ENCODE measurements around the gene GPHB5. TPM values are rescaled to one million over a fixed set of nuclear protein-coding genes. Genes with fewer than 3 reads are reported as not detected.

GPHB5 gene
- total RNA-seq, 1 experiment from 2014 or later = not detected

DNA sequence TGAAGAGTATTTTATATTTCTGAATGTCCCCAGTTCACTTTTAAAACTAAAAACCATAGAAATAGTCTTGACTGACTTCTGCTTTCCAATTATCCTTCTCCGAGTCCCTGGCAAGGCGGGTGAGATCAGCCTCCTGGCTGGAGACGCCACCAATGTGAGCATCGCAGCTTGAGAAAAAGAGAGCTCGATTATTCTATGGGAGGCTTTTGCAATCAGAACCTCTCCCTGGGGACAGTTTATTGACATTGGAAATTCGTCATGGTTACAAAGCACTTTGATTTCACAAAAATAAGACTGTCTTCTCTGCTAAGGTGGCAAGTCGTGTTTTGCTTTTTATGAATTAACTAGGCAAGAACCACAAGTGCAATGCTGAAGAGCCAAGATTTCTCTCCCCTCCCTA, 23.6 kb upstream of the GPHB5 start:
- Histone ChIP-seq H3K27me3 (ENCODE audit: insufficient read depth, low read length) (no peaks in the 10 kb centered on the region), H3K4me3 (replicated peaks in 1 of 2; ENCODE audit: low read depth in 1 of 2, low read length in 2 of 2) (no peak overlapping the region), H4K20me1 (ENCODE audit: insufficient read depth) (no peaks in the 10 kb centered on the region), H3K4me1 (ENCODE audit: control insufficient read depth in 1 of 2, insufficient read depth in 2 of 2, low read length in 2 of 2) (no peaks in the 10 kb centered on the region), H3K9me2 (ENCODE audit: insufficient read depth) (no peaks in the 10 kb centered on the region), H3K36me3 (ENCODE audit: control insufficient read depth in 1 of 2, insufficient read depth in 2 of 2, low read length in 2 of 2) (no peaks in the 10 kb centered on the region), H3K79me2 (ENCODE audit: insufficient read depth, low read length) (no peaks in the 10 kb centered on the region), H3K9ac (ENCODE audit: low read length) (no peak overlapping the region), H3K27ac (ENCODE audit: low read depth, low read length) (no peak overlapping the region), H2AFZ (ENCODE audit: low read depth, low read length, poor library complexity, severe bottlenecking) (no peak overlapping the region), H3K9me3 (ENCODE audit: control insufficient read depth in 1 of 2, insufficient read depth in 1 of 2, low read depth in 1 of 2, low read length in 2 of 2) (no peaks in the 10 kb centered on the region), H3K4me2 (ENCODE audit: low read length) (no peak overlapping the region)
- no peak for TF ChIP-seq RAD21 (IDR thresholded peaks at IDR 0.05; ENCODE audit: low read depth)
- TF ChIP-seq, protein P1, sequence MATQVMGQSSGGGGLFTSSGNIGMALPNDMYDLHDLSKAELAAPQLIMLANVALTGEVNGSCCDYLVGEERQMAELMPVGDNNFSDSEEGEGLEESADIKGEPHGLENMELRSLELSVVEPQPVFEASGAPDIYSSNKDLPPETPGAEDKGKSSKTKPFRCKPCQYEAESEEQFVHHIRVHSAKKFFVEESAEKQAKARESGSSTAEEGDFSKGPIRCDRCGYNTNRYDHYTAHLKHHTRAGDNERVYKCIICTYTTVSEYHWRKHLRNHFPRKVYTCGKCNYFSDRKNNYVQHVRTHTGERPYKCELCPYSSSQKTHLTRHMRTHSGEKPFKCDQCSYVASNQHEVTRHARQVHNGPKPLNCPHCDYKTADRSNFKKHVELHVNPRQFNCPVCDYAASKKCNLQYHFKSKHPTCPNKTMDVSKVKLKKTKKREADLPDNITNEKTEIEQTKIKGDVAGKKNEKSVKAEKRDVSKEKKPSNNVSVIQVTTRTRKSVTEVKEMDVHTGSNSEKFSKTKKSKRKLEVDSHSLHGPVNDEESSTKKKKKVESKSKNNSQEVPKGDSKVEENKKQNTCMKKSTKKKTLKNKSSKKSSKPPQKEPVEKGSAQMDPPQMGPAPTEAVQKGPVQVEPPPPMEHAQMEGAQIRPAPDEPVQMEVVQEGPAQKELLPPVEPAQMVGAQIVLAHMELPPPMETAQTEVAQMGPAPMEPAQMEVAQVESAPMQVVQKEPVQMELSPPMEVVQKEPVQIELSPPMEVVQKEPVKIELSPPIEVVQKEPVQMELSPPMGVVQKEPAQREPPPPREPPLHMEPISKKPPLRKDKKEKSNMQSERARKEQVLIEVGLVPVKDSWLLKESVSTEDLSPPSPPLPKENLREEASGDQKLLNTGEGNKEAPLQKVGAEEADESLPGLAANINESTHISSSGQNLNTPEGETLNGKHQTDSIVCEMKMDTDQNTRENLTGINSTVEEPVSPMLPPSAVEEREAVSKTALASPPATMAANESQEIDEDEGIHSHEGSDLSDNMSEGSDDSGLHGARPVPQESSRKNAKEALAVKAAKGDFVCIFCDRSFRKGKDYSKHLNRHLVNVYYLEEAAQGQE (IDR thresholded peaks at IDR 0.05; ENCODE audit: low read depth) = no peak
- no peak for TF ChIP-seq SP1 (IDR thresholded peaks at IDR 0.05; ENCODE audit: low read depth)
- TF ChIP-seq JUND (IDR thresholded peaks at IDR 0.05) = no peak
- TF ChIP-seq YY1 (IDR thresholded peaks at IDR 0.05; ENCODE audit: extremely low read depth, insufficient replicate concordance, low read depth, low read length) = no peak
- TF ChIP-seq TCF7L2 (IDR thresholded peaks at IDR 0.05; ENCODE audit: borderline replicate concordance, extremely low read depth, insufficient read depth, insufficient read length) = no peak
- TF ChIP-seq EZH2 (IDR thresholded peaks at IDR 0.05) = no peak
- TF ChIP-seq EGR1 (IDR thresholded peaks at IDR 0.05; ENCODE audit: low read depth) = no peak
- TF ChIP-seq ELF1 (IDR thresholded peaks at IDR 0.05; ENCODE audit: borderline replicate concordance, low read depth) = no peak
- TF ChIP-seq POLR2A (IDR thresholded peaks at IDR 0.05; ENCODE audit: borderline replicate concordance, extremely low read depth, insufficient read depth, insufficient read length) = no peak
- TF ChIP-seq FOSL1 (IDR thresholded peaks at IDR 0.05; ENCODE audit: low read depth) = no peak
- no peak for TF ChIP-seq CBX3 (IDR thresholded peaks at IDR 0.05; ENCODE audit: low read depth)
- TF ChIP-seq ZNF274 (IDR thresholded peaks at IDR 0.05; ENCODE audit: low read depth, low read length) = no peak
- TF ChIP-seq, protein P2, sequence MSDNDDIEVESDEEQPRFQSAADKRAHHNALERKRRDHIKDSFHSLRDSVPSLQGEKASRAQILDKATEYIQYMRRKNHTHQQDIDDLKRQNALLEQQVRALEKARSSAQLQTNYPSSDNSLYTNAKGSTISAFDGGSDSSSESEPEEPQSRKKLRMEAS (IDR thresholded peaks at IDR 0.05) = no peak
- no peak for TF ChIP-seq SRF (IDR thresholded peaks at IDR 0.05; ENCODE audit: low read depth)
- intact Hi-C loops (cut with micrococcal nuclease) = no loop called here
- ChIA-PET POLR2A (no interaction called here), RAD21 (ENCODE audit: low non-redundant PET in 1 of 2, low total read pairs in 2 of 2, uncharacterized antibody in 2 of 2, unreplicated experiment in 2 of 2) (no interaction called here), CTCF (no interaction called here)
- ATAC-seq (no peak), DNase-seq (ENCODE audit: low read depth, low spot score) (no peak)
- no TSS peak for BruUV-seq (replicated peaks)
